Type B pancreatic cell (in vitro differentiated cells): ENCODE data around the gene TADA2A. TPM values are rescaled to one million over a fixed set of nuclear protein-coding genes. Genes with fewer than 3 reads are reported as not detected.

ENCODE experiments used
- DNase-seq: peaks from one replicate; pipeline ENCODE4 v3.0.0; 2021; ENCODE audit warnings: mixed read lengths; ENCODE audit not compliant: unreplicated experiment; ENCODE audit errors: extremely low spot score
- H3K27ac Mint-ChIP-seq: 2 replicates; pipeline ENCODE4 v1.8.0; 2021; ENCODE audit warnings: mild to moderate bottlenecking, mixed read lengths
- H3K27me3 Mint-ChIP-seq: 2 replicates; pipeline ENCODE4 v1.8.0; 2021; ENCODE audit warnings: mixed read lengths
- H3K36me3 Mint-ChIP-seq: 2 replicates; pipeline ENCODE4 v1.8.0; 2021; ENCODE audit warnings: mixed read lengths
- H3K4me1 Mint-ChIP-seq: one replicate; pipeline ENCODE4 v1.8.0; 2021; ENCODE audit warnings: mixed read lengths; ENCODE audit not compliant: unreplicated experiment
- H3K4me3 Mint-ChIP-seq: 2 replicates; pipeline ENCODE4 v1.8.0; 2021; ENCODE audit warnings: mild to moderate bottlenecking, mixed read lengths
- H3K9me3 Mint-ChIP-seq: 2 replicates; pipeline ENCODE4 v1.8.0; 2021; ENCODE audit warnings: mixed read lengths
- CTCF ChIP-seq: fragments of 200-600 bp; sonication (generic); conservative IDR thresholded peaks from 2 replicates; pipeline ENCODE4 v1.5.0; 2021; ENCODE audit warnings: antibody characterized with exemption, mild to moderate bottlenecking
- total RNA-seq: library from RNA; stranded (reverse); gene quantifications from 2 replicates; pipeline ENCODE4 v1.2.1, GENCODE V29; 2021; ENCODE audit warnings: low replicate concordance

TADA2A gene
- total RNA-seq, 1 donor from 2014 or later, result 28.5 TPM

GRCh38 chr17:37360632-37361031, 46.1 kb upstream of the TADA2A start:
- peaks cover 25% of the 10 kb centered on the region for H3K4me1 Mint-ChIP-seq
- no peak for TF ChIP-seq CTCF
- no peaks in the 10 kb centered on the region for H3K27me3 Mint-ChIP-seq
- H3K4me3 Mint-ChIP-seq, result no peak overlapping the region
- H3K9me3 Mint-ChIP-seq, result peaks cover 5% of the 10 kb centered on the region
- no peak for DNase-seq
- peak overlapping the region; percentile 81 for H3K27ac Mint-ChIP-seq
- H3K36me3 Mint-ChIP-seq, result peaks cover 9% of the 10 kb centered on the region

- peak overlapping the region; percentile 34 for H3K4me3 Mint-ChIP-seq
- peaks cover 8% of the 10 kb centered on the region for H3K36me3 Mint-ChIP-seq
- H3K4me1 Mint-ChIP-seq, result peaks cover 23% of the 10 kb centered on the region
- TF ChIP-seq CTCF, result no peak
- H3K27ac Mint-ChIP-seq, result peak overlapping the region; percentile 81
- H3K27me3 Mint-ChIP-seq, result no peaks in the 10 kb centered on the region
- no peak for DNase-seq
- H3K9me3 Mint-ChIP-seq, result peaks cover 5% of the 10 kb centered on the region
These were observed 45.1 kb upstream of the TADA2A start for GRCh38 chr17:37361543-37361942.

- Mint-ChIP-seq H3K27me3 (no peaks in the 10 kb centered on the region), H3K36me3 (peaks cover 5% of the 10 kb centered on the region), H3K27ac (no peak overlapping the region), H3K4me3 (no peak overlapping the region), H3K4me1 (no peaks in the 10 kb centered on the region), H3K9me3 (peaks cover 5% of the 10 kb centered on the region)
- TF ChIP-seq CTCF, result no peak
- no peak for DNase-seq
These were observed 41.1 kb upstream of the TADA2A start for GRCh38 chr17:37365589-37365988.

- no peak for DNase-seq
- TF ChIP-seq CTCF, result no peak
- H3K4me1 Mint-ChIP-seq, result peaks cover 4% of the 10 kb centered on the region
- no peaks in the 10 kb centered on the region for H3K36me3 Mint-ChIP-seq
- H3K27me3 Mint-ChIP-seq, result no peaks in the 10 kb centered on the region
- no peak overlapping the region for H3K27ac Mint-ChIP-seq
- no peak overlapping the region for H3K4me3 Mint-ChIP-seq
- no peaks in the 10 kb centered on the region for H3K9me3 Mint-ChIP-seq
These were observed 38.1 kb upstream of the TADA2A start for GRCh38 chr17:37368577-37368976.

GRCh38 chr17:37373530-37374159, 33.0 kb upstream of the TADA2A start:
- H3K27me3 Mint-ChIP-seq, result no peaks in the 10 kb centered on the region
- peak overlapping the region; percentile 31 for H3K27ac Mint-ChIP-seq
- no peak overlapping the region for H3K4me3 Mint-ChIP-seq
- no peaks in the 10 kb centered on the region for H3K36me3 Mint-ChIP-seq
- TF ChIP-seq CTCF, result peak; percentile 94
- H3K4me1 Mint-ChIP-seq, result peaks cover 10% of the 10 kb centered on the region
- DNase-seq, result no peak
- no peaks in the 10 kb centered on the region for H3K9me3 Mint-ChIP-seq
